HG03097 (cell line): Measurements from ENCODE around the gene CCDC63.

Experiments used
- ATAC-seq: cut with Tn5 transposase; IDR thresholded peaks from one replicate; pipeline ENCODE4 v1.9.1; 2021; ENCODE audit not compliant: unreplicated experiment, low FRiP score

The CCDC63 gene

GRCh38 chr12:110880651-110881050 is 33.9 kb downstream of the CCDC63 start:
- ATAC-seq, result no peak

- no peak for ATAC-seq
Observed at GRCh38 chr12:110883251-110883650, 36.5 kb downstream of the CCDC63 start.

- ATAC-seq, result no peak
Observed at GRCh38 chr12:110885152-110885840, 38.5 kb downstream of the CCDC63 start.

- ATAC-seq, result no peak
Observed at GRCh38 chr12:110888256-110888991, 41.6 kb downstream of the CCDC63 start.

- no peak for ATAC-seq
Observed at GRCh38 chr12:110889361-110889760, 42.6 kb downstream of the CCDC63 start.

GRCh38 chr12:110893956-110894355 is 47.2 kb downstream of the CCDC63 start:
- ATAC-seq, result no peak

- no peak for ATAC-seq
Observed at GRCh38 chr12:110896559-110896958, 49.8 kb downstream of the CCDC63 start.

GRCh38 chr12:110901401-110901800 is 54.6 kb downstream of the CCDC63 start:
- no peak for ATAC-seq

- ATAC-seq, result no peak
Observed at GRCh38 chr12:110903511-110903910, 56.7 kb downstream of the CCDC63 start.

- ATAC-seq, result no peak
Observed at GRCh38 chr12:110906083-110906482, 59.3 kb downstream of the CCDC63 start.

GRCh38 chr12:110906516-110906915 is 59.7 kb downstream of the CCDC63 start:
- ATAC-seq, result no peak

GRCh38 chr12:110906985-110907384 is 60.2 kb downstream of the CCDC63 start:
- no peak for ATAC-seq

GRCh38 chr12:110907583-110907982 is 60.8 kb downstream of the CCDC63 start:
- ATAC-seq, result no peak

- no peak for ATAC-seq
Observed at GRCh38 chr12:110908377-110909152, 61.8 kb downstream of the CCDC63 start.

GRCh38 chr12:110912263-110912662 is 65.5 kb downstream of the CCDC63 start:
- no peak for ATAC-seq

GRCh38 chr12:110913119-110914056 is 66.6 kb downstream of the CCDC63 start:
- ATAC-seq, result peak; percentile 92

GRCh38 chr12:110916295-110916875 is 69.6 kb downstream of the CCDC63 start:
- ATAC-seq, result no peak

GRCh38 chr12:110917467-110917866 is 70.7 kb downstream of the CCDC63 start:
- ATAC-seq, result no peak

GRCh38 chr12:110917961-110918360 is 71.2 kb downstream of the CCDC63 start:
- ATAC-seq, result no peak

- ATAC-seq, result no peak
Observed at GRCh38 chr12:110919720-110920119, 72.9 kb downstream of the CCDC63 start.
